Lower leg skin (tissue), 3 donors: ENCODE results near the gene GLRX5.

Experiments used
- POLR2A ChIP-seq, 2 donors: fragments of 450-650 bp; IDR thresholded peaks; one replicate each; pipeline ENCODE4 v1.6.1; 2016 to 2017; ENCODE audit warnings: antibody characterized with exemption in 2 of 2, mild to moderate bottlenecking in 1 of 2, moderate library complexity in 1 of 2
- TF ChIP-seq, protein P1 (sequence below), 3 donors: fragments of 450-650 bp; IDR thresholded peaks; one replicate each; pipeline ENCODE4 v1.5.1; 2016; ENCODE audit warnings: antibody characterized with exemption in 3 of 3, mild to moderate bottlenecking in 3 of 3, moderate library complexity in 2 of 3

DNA sequence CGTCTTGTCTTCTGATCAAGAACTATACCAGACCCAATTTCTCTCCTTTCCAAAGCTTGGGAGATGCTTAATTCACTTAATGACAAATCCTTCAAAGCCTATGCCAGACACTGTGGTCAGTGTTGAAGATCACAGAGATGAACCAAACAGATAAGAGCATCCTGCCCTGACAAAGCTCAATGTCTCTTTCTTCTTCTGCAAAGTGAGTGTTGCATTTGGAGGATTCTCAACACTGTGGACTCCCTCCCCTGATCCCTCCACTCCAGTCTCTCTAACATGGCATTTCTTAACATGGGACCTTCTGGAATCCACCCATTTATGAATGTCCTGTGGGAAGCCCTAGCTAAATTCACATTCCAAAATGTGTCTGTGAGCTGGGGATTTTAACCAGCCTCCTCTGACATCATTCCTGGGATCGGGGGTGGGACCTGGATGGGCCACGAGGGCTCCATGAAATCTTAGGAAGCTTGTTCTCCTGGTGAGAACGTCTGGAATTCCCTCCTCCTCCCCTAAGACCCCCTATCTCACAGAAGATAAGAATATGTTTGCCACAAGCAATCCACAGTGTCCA, 38.7 kb upstream of the GLRX5 start:
- no peak for TF ChIP-seq POLR2A (IDR thresholded peaks at IDR 0.05)
- TF ChIP-seq, protein P1, sequence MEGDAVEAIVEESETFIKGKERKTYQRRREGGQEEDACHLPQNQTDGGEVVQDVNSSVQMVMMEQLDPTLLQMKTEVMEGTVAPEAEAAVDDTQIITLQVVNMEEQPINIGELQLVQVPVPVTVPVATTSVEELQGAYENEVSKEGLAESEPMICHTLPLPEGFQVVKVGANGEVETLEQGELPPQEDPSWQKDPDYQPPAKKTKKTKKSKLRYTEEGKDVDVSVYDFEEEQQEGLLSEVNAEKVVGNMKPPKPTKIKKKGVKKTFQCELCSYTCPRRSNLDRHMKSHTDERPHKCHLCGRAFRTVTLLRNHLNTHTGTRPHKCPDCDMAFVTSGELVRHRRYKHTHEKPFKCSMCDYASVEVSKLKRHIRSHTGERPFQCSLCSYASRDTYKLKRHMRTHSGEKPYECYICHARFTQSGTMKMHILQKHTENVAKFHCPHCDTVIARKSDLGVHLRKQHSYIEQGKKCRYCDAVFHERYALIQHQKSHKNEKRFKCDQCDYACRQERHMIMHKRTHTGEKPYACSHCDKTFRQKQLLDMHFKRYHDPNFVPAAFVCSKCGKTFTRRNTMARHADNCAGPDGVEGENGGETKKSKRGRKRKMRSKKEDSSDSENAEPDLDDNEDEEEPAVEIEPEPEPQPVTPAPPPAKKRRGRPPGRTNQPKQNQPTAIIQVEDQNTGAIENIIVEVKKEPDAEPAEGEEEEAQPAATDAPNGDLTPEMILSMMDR (IDR thresholded peaks at IDR 0.05), result no peak
